Esophagus squamous epithelium (tissue), 5 donors: Measurements from ENCODE around the gene EMD. TPM values are rescaled to one million over a fixed set of nuclear protein-coding genes. Genes with fewer than 3 reads are reported as not detected.

Experiments used
- DNase-seq: peaks from one replicate; lab custom pipeline; 2025; lab: John Stamatoyannopoulos, UW
- H3K27ac ChIP-seq, 4 donors: fragments of 200-600 bp; sonication (generic); one replicate each; pipeline ENCODE4 v1.5.1; 2016 to 2019; ENCODE audit warnings: mild to moderate bottlenecking in 1 of 4
- H3K27me3 ChIP-seq, 4 donors: fragments of 200-600 bp; sonication (generic); 1 replicate in 3 of 4; 2 replicates in 1 of 4; pipeline versions ENCODE4 v1.5.1 to v1.6.0; 2017 to 2021; ENCODE audit warnings: antibody characterized with exemption in 1 of 4
- H3K36me3 ChIP-seq, 3 donors: fragments of 200-600 bp; sonication (generic); one replicate each; pipeline ENCODE4 v1.5.1; 2016 to 2019
- H3K4me1 ChIP-seq, 3 donors: fragments of 200-600 bp; sonication (generic); one replicate each; pipeline ENCODE4 v1.5.1; 2017 to 2019
- H3K4me3 ChIP-seq, 4 donors: fragments of 200-600 bp; sonication (generic); 1 replicate in 3 of 4; 2 replicates in 1 of 4; pipeline ENCODE4 v1.5.1; 2016 to 2019; ENCODE audit warnings: mild to moderate bottlenecking in 2 of 4, moderate library complexity in 1 of 4
- H3K9me3 ChIP-seq, 3 donors: fragments of 200-600 bp; sonication (generic); one replicate each; pipeline ENCODE4 v1.5.1; 2016 to 2019
- CTCF ChIP-seq, 6 experiments: fragments of 450-650 bp in 4 of 6; fragments of 200-600 bp in 2 of 6; sonication (generic) in 2 of 6; IDR thresholded peaks; one replicate each; pipeline ENCODE4 v1.5.1; 2016 to 2019; ENCODE audit warnings: antibody characterized with exemption in 6 of 6, mild to moderate bottlenecking in 4 of 6, moderate library complexity in 4 of 6
- POLR2A ChIP-seq, 4 donors: fragments of 450-650 bp; IDR thresholded peaks; one replicate each; pipeline ENCODE4 v1.6.1; 2017; ENCODE audit warnings: antibody characterized with exemption in 4 of 4, mild to moderate bottlenecking in 4 of 4, moderate library complexity in 3 of 4
- WGBS, 2 donors: methylation state at CpG; one replicate each; pipeline ENCODE4 v1.1.5; 2018; 5-methylcytosine and 5-hydroxymethylcytosine counted together
- intact Hi-C: fragments of 100-400 bp; cut with DNase I; formaldehyde crosslinking; loops from one replicate; pipeline ENCODE4 v1.15.0; 2022
- total RNA-seq, 4 donors: library from RNA; depleted of rRNA; stranded (reverse); fragments of >200 nt; gene quantifications; one replicate each; pipeline ENCODE4 v1.1.0, GENCODE V29; 2016
- donor health status: DM: yes; HTN: yes; CAD: no.

The EMD gene
- total RNA-seq, 4 donors from 2014 or later: 12.7 to 50.1 (median 40.2) TPM

GRCh38 chrX:154411981-154412340 lies 32.9 kb downstream of the EMD start:
- H3K27me3 ChIP-seq: no peaks in the 10 kb centered on the region
- H3K9me3 ChIP-seq: no peaks in the 10 kb centered on the region
- intact Hi-C loops: no loop called here
- no peak for DNase-seq
- H3K27ac ChIP-seq: peak overlapping the region; percentile 90 to 97 (median 96)
- no peak for TF ChIP-seq CTCF (IDR thresholded peaks at IDR 0.05)
- TF ChIP-seq POLR2A (IDR thresholded peaks at IDR 0.05): peak in 2 of 4 donors; percentile 24 to 45
- peak overlapping the region; percentile 56 to 87 (median 82) for H3K4me3 ChIP-seq
- peaks cover 0 to 19% (median 0%) of the 10 kb centered on the region in 3 donors for H3K36me3 ChIP-seq
- WGBS, 2 donors: no CpG with 5 or more reads among the region's 29 CpGs
- peaks cover 0 to 47% (median 5%) of the 10 kb centered on the region in 3 donors for H3K4me1 ChIP-seq

GRCh38 chrX:154412468-154412867 lies 33.4 kb downstream of the EMD start:
- Histone ChIP-seq H3K4me1 (peaks cover 0 to 47% (median 5%) of the 10 kb centered on the region in 3 donors), H3K9me3 (no peaks in the 10 kb centered on the region), H3K36me3 (peaks cover 0 to 19% (median 0%) of the 10 kb centered on the region in 3 donors), H3K27ac (peak overlapping the region; percentile 90 to 97 (median 96)), H3K4me3 (peak overlapping the region; percentile 56 to 87 (median 82)), H3K27me3 (no peaks in the 10 kb centered on the region)
- intact Hi-C loops: no loop called here
- TF ChIP-seq POLR2A (IDR thresholded peaks at IDR 0.05) (peak in 2 of 4 donors; percentile 9 to 12), CTCF (IDR thresholded peaks at IDR 0.05) (no peak)
- DNase-seq: no peak
- 35% methylated on average over 2 of the region's 4 CpGs; no CpG with 5 or more reads in 1 of the 2 donors for WGBS, 2 donors

- Histone ChIP-seq H3K4me3 (no peak overlapping the region), H3K36me3 (peaks cover 0 to 19% (median 0%) of the 10 kb centered on the region in 3 donors), H3K27me3 (no peaks in the 10 kb centered on the region), H3K4me1 (peaks cover 0 to 43% (median 5%) of the 10 kb centered on the region in 3 donors), H3K9me3 (no peaks in the 10 kb centered on the region), H3K27ac (peak overlapping the region; percentile 90 to 97 (median 96))
- WGBS, 2 donors: 100% methylated on average over 1 of the region's 8 CpGs; no CpG with 5 or more reads in 1 of the 2 donors
- intact Hi-C loops: no loop called here
- DNase-seq: no peak
- TF ChIP-seq CTCF (IDR thresholded peaks at IDR 0.05) (no peak), POLR2A (IDR thresholded peaks at IDR 0.05) (no peak)
Measured at GRCh38 chrX:154413142-154413541, 34.0 kb downstream of the EMD start.

GRCh38 chrX:154417157-154417556 lies 38.1 kb downstream of the EMD start:
- Histone ChIP-seq H3K27me3 (no peaks in the 10 kb centered on the region), H3K4me3 (no peak overlapping the region), H3K27ac (no peak overlapping the region), H3K36me3 (peaks cover 0 to 36% (median 6%) of the 10 kb centered on the region in 3 donors), H3K4me1 (peaks cover 0 to 14% (median 5%) of the 10 kb centered on the region in 3 donors), H3K9me3 (no peaks in the 10 kb centered on the region)
- WGBS, 2 donors: 67 to 75% methylated on average over 5 to 7 of the region's 7 CpGs
- DNase-seq: no peak
- no peak for TF ChIP-seq POLR2A (IDR thresholded peaks at IDR 0.05)
- no peak for TF ChIP-seq CTCF (IDR thresholded peaks at IDR 0.05)
- intact Hi-C loops: no loop called here

- intact Hi-C loops: no loop called here
- Histone ChIP-seq H3K4me1 (no peaks in the 10 kb centered on the region), H3K4me3 (no peak overlapping the region), H3K27ac (peak overlapping the region in 1 of 4 donors; percentile 14), H3K9me3 (no peaks in the 10 kb centered on the region), H3K36me3 (peaks cover 0 to 26% (median 6%) of the 10 kb centered on the region in 3 donors), H3K27me3 (no peaks in the 10 kb centered on the region)
- TF ChIP-seq CTCF (IDR thresholded peaks at IDR 0.05) (no peak), POLR2A (IDR thresholded peaks at IDR 0.05) (no peak)
- no peak for DNase-seq
- WGBS, 2 donors: 85 to 89% methylated on average over 5 to 8 of the region's 8 CpGs
Measured at GRCh38 chrX:154419189-154419588, 40.1 kb downstream of the EMD start.
